Fibroblast of lung (primary cell): ENCODE results near the gene SPG11. TPM values are rescaled to one million over a fixed set of nuclear protein-coding genes. Genes with fewer than 3 reads are reported as not detected.

Experiments used
- DNase-seq, 2 donors: peaks; one replicate each; pipeline versions ENCODE4 v3.0.0 to v3.0.0-alpha.2; 2010; ENCODE audit warnings: low read depth in 2 of 2
- H2AFZ ChIP-seq: 2 replicates; pipeline ENCODE4 v1.5.1; 2012; ENCODE audit warnings: low read length, control low read depth, inconsistent platforms
- H3K27ac ChIP-seq: 2 replicates; pipeline ENCODE4 v1.5.1; 2011; ENCODE audit warnings: low read length, control low read depth; ENCODE audit not compliant: insufficient read depth
- H3K27me3 ChIP-seq: 2 replicates; pipeline ENCODE4 v1.5.1; 2011; ENCODE audit warnings: mild to moderate bottlenecking, low read length; ENCODE audit not compliant: control insufficient read depth, insufficient read depth
- H3K36me3 ChIP-seq: 2 replicates; pipeline ENCODE4 v1.5.1; 2011; ENCODE audit warnings: low read length; ENCODE audit not compliant: control insufficient read depth, insufficient read depth
- H3K4me1 ChIP-seq: 2 replicates; pipeline ENCODE4 v1.5.1; 2011; ENCODE audit warnings: low read length; ENCODE audit not compliant: control insufficient read depth, insufficient read depth; ENCODE audit errors: extremely low read depth
- H3K4me2 ChIP-seq: 2 replicates; pipeline ENCODE4 v1.5.1; 2011; ENCODE audit warnings: low read length, control low read depth; ENCODE audit not compliant: insufficient read depth; ENCODE audit errors: extremely low read depth
- H3K4me3 ChIP-seq, 4 experiments: fragments of 200-600 bp in 1 of 4; sonication (generic) in 1 of 4; replicated peaks in 1 of 4; 2 replicates each; pipeline ENCODE4 v1.5.1; 2011 to 2016; ENCODE audit warnings: low read length in 4 of 4, low read depth in 3 of 4, mild to moderate bottlenecking in 3 of 4, control low read depth in 2 of 4, inconsistent platforms in 1 of 4, mixed read lengths in 1 of 4; ENCODE audit not compliant: insufficient read depth in 1 of 4; ENCODE audit errors: control extremely low read depth in 1 of 4
- H3K79me2 ChIP-seq: 2 replicates; pipeline ENCODE4 v1.5.1; 2012; ENCODE audit warnings: mild to moderate bottlenecking, low read length, inconsistent platforms; ENCODE audit not compliant: control insufficient read depth, insufficient read depth
- H3K9ac ChIP-seq: 2 replicates; pipeline ENCODE4 v1.5.1; 2011; ENCODE audit warnings: mild to moderate bottlenecking, low read length, control low read depth; ENCODE audit not compliant: insufficient read depth
- H3K9me3 ChIP-seq: 2 replicates; pipeline ENCODE4 v1.5.1; 2012; ENCODE audit warnings: low read depth, low read length; ENCODE audit not compliant: control insufficient read depth, insufficient read depth
- H4K20me1 ChIP-seq: 2 replicates; pipeline ENCODE4 v1.5.1; 2011; ENCODE audit warnings: low read length; ENCODE audit not compliant: control insufficient read depth, insufficient read depth; ENCODE audit errors: extremely low read depth
- EZH2 ChIP-seq: IDR thresholded peaks from 2 replicates; pipeline ENCODE4 v1.5.1; 2012; ENCODE audit warnings: low read length, control low read depth, mild to moderate bottlenecking; ENCODE audit errors: missing control alignments
- polyA plus RNA-seq, 2 donors: library from polyadenylated mRNA; depleted of rRNA in 1 of 2; stranded (reverse) in 1 of 2; unstranded in 1 of 2; fragments of >200 nt; gene quantifications; 2 replicates each; pipeline ENCODE4 v1.2.1, GENCODE V29; 2011 to 2012; ENCODE audit warnings: missing spikeins in 1 of 2
- total RNA-seq: library from RNA; depleted of rRNA; stranded (reverse); fragments of >200 nt; gene quantifications from 2 replicates; pipeline ENCODE4 v1.2.1, GENCODE V29; 2014
- TF ChIP-seq, protein P1 (sequence below), 2 donors: IDR thresholded peaks in 1 of 2; conservative IDR thresholded peaks in 1 of 2; 1 replicate in 1 of 2; 2 replicates in 1 of 2; pipeline ENCODE4 v1.5.1; 2011 to 2012; ENCODE audit warnings: low read length in 2 of 2, control low read depth in 1 of 2, inconsistent platforms in 1 of 2, low read depth in 1 of 2, mild to moderate bottlenecking in 1 of 2

Gene SPG11
- total and polyA plus RNA-seq, 2 donors (not counting 1 experiment from before 2014, with no cell fraction given): 35.6 to 95.9 TPM

DNA sequence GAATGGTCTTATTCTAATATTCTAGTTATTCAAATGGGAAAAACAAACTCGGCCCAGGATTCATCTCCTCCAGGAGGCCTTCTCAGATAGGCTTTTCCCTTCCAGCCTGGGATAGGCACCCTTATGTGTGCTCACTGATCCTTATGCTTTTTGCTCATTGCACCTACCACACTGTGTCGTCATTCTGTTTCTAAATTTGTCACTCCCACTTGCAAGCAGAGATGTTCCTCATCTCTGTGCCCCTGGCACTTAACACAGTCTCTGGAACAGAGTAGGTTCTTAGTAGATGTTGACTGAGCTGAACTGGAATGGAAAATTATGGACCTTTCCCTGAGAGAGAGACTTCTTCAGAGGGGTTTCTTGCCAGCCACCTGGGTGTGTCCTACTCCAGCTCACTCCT is 18.7 kb upstream of the SPG11 start:
- Histone ChIP-seq H3K36me3 (no peaks in the 10 kb centered on the region), H3K9me3 (no peaks in the 10 kb centered on the region), H3K4me2 (no peak overlapping the region), H3K9ac (no peak overlapping the region), H3K27me3 (peaks cover 5% of the 10 kb centered on the region), H2AFZ (no peak overlapping the region), H3K79me2 (no peaks in the 10 kb centered on the region), H3K4me1 (no peaks in the 10 kb centered on the region), H4K20me1 (no peaks in the 10 kb centered on the region), H3K4me3 (no peak overlapping the region), H3K27ac (no peak overlapping the region)
- TF ChIP-seq, protein P1, sequence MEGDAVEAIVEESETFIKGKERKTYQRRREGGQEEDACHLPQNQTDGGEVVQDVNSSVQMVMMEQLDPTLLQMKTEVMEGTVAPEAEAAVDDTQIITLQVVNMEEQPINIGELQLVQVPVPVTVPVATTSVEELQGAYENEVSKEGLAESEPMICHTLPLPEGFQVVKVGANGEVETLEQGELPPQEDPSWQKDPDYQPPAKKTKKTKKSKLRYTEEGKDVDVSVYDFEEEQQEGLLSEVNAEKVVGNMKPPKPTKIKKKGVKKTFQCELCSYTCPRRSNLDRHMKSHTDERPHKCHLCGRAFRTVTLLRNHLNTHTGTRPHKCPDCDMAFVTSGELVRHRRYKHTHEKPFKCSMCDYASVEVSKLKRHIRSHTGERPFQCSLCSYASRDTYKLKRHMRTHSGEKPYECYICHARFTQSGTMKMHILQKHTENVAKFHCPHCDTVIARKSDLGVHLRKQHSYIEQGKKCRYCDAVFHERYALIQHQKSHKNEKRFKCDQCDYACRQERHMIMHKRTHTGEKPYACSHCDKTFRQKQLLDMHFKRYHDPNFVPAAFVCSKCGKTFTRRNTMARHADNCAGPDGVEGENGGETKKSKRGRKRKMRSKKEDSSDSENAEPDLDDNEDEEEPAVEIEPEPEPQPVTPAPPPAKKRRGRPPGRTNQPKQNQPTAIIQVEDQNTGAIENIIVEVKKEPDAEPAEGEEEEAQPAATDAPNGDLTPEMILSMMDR (conservative IDR thresholded peaks at IDR 0.05 in 1 of 2, IDR thresholded peaks at IDR 0.05 in 1 of 2; ENCODE audit: low read depth in 1 of 2, low read length in 2 of 2): no peak
- no peak for TF ChIP-seq EZH2
- DNase-seq: no peak

DNA sequence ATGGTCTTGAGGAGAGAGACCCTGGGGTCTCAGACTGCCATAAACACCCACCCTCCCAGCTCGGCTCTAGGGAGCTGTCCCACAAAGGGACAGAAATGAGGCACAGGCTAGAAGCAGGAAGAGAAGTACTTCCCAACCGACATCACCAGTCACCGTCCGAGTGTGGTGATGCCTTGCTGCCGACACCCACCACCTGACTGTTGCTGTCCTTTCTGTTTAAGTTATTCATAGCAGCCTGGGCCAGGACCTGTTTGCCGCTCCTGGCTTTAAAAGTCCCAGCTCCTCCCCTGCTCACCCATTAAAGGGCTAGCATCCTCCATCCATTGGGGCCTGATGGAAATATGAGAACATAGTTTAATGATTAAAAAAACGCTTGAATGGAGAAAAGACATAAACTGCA is 13.2 kb upstream of the SPG11 start:
- Histone ChIP-seq H3K27ac (no peak overlapping the region), H3K79me2 (no peaks in the 10 kb centered on the region), H3K9ac (no peak overlapping the region), H3K36me3 (no peaks in the 10 kb centered on the region), H3K4me3 (no peak overlapping the region), H3K4me2 (no peak overlapping the region), H4K20me1 (no peaks in the 10 kb centered on the region), H2AFZ (no peak overlapping the region), H3K4me1 (no peaks in the 10 kb centered on the region), H3K27me3 (peaks cover 15% of the 10 kb centered on the region), H3K9me3 (no peaks in the 10 kb centered on the region)
- no peak for TF ChIP-seq EZH2
- TF ChIP-seq, protein P1 (conservative IDR thresholded peaks at IDR 0.05 in 1 of 2, IDR thresholded peaks at IDR 0.05 in 1 of 2; ENCODE audit: low read depth in 1 of 2, low read length in 2 of 2): no peak
- no peak for DNase-seq

DNA sequence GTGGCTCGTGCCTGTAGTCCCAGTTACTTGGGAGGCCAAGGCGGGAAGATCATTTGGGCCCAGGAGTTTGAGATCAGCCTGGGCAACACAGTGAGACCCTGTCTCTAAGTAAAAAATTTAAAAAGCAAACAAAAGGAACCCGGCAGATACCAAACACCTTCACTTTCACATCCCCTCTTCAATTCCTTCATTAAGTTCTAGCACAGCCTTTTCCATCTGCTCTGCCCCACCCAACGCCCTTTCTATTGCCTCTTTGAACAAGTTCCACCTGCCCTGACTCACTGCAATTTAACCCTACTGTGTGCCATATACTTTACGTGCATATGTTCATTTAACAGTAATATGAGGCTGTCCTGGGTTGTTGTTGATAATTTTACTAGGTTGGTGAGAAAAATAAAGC is 12.4 kb upstream of the SPG11 start:
- no peak overlapping the region for H3K27ac ChIP-seq
- H4K20me1 ChIP-seq: no peaks in the 10 kb centered on the region
- no peak for DNase-seq
- H3K36me3 ChIP-seq: no peaks in the 10 kb centered on the region
- TF ChIP-seq, protein P1 (conservative IDR thresholded peaks at IDR 0.05 in 1 of 2, IDR thresholded peaks at IDR 0.05 in 1 of 2; ENCODE audit: low read depth in 1 of 2, low read length in 2 of 2): no peak
- TF ChIP-seq EZH2: no peak
- H3K9me3 ChIP-seq: no peaks in the 10 kb centered on the region
- H3K27me3 ChIP-seq: peaks cover 15% of the 10 kb centered on the region
- no peak overlapping the region for H3K4me3 ChIP-seq
- H3K9ac ChIP-seq: no peak overlapping the region
- no peak overlapping the region for H2AFZ ChIP-seq
- no peak overlapping the region for H3K4me2 ChIP-seq
- H3K79me2 ChIP-seq: no peaks in the 10 kb centered on the region
- H3K4me1 ChIP-seq: no peaks in the 10 kb centered on the region
